K562 (cell line): Measurements from ENCODE around the gene TOMT. TPM values are rescaled to one million over a fixed set of nuclear protein-coding genes. Genes with fewer than 3 reads are reported as not detected.
A peak's percentile ranks its signal among the peaks of the same experiment; 100 is the strongest.

Experiments
- ATAC-seq: fragments of 200-7000 bp; cut with Tn5 transposase; 3 replicates; pipeline ENCODE4 v1.9.1; 2020; ENCODE audit warnings: moderate library complexity
- BruUV-seq: library from RNA; stranded (reverse); fragments of 400-500 nt; replicated peaks from 2 replicates; lab custom pipeline; 2021; lab: Mats Ljungman, UMichigan
- CTCF ChIA-PET: fragments of 300-600 bp; formaldehyde crosslinking; extraction: SDS; loops from one replicate; lab custom pipeline; 2021; ENCODE audit warnings: low intra/inter-chr PET ratio; lab: Yijun Ruan, JAX
- POLR2A ChIA-PET: fragments of 300-600, 350-650 bp; sonication (Branson Sonifier 250); formaldehyde crosslinking; extraction: SDS; loops from one replicate; lab custom pipeline; 2021; ENCODE audit warnings: antibody characterized with exemption, inconsistent platforms; lab: Yijun Ruan, JAX
- DNase-seq, 4 experiments: peaks; one replicate each; pipeline versions ENCODE4 v3.0.0 to v3.0.0-alpha.2; 2011 to 2018; ENCODE audit warnings: low spot score in 3 of 4, mixed read lengths in 3 of 4; ENCODE audit errors: extremely low read depth in 1 of 4
- FAIRE-seq: peaks from 2 replicates; lab custom pipeline; 2011; peaks lifted over from hg19 to GRCh38; lab: Jason Lieb, UNC
- H2AFZ ChIP-seq: 2 replicates; pipeline ENCODE4 v1.6.0; 2011; ENCODE audit warnings: low read depth, low read length, control low read depth, inconsistent platforms
- H3K27ac ChIP-seq: fragments of 200-600 bp; 3 replicates; pipeline ENCODE4 v1.8.0; 2011; ENCODE audit warnings: low read depth, mild to moderate bottlenecking, control low read depth, inconsistent platforms, low read length, moderate library complexity, mixed read lengths; ENCODE audit errors: extremely low read depth
- H3K27me3 ChIP-seq, 2 experiments: fragments of 300-600 bp in 1 of 2; 2 replicates in 1 of 2; 3 replicates in 1 of 2; pipeline versions ENCODE4 v1.6.0 to v1.8.0; 2011; ENCODE audit warnings: inconsistent platforms in 2 of 2, low read length in 2 of 2, mild to moderate bottlenecking in 1 of 2, mixed read lengths in 1 of 2, moderate library complexity in 1 of 2; ENCODE audit not compliant: control insufficient read depth in 2 of 2, insufficient read depth in 2 of 2
- H3K36me3 ChIP-seq: fragments of 300-600 bp; 3 replicates; pipeline ENCODE4 v1.8.0; 2011; ENCODE audit warnings: mild to moderate bottlenecking, low read length, inconsistent platforms; ENCODE audit not compliant: control insufficient read depth, insufficient read depth
- H3K4me1 ChIP-seq, 2 experiments: fragments of 200-600 bp in 1 of 2; replicated peaks in 1 of 2; 2 replicates in 1 of 2; 3 replicates in 1 of 2; pipeline versions ENCODE4 v1.5.1 to v1.8.0; 2011; ENCODE audit warnings: inconsistent platforms in 2 of 2, low read length in 2 of 2, mild to moderate bottlenecking in 1 of 2, mixed read lengths in 1 of 2, moderate library complexity in 1 of 2; ENCODE audit not compliant: control insufficient read depth in 2 of 2, insufficient read depth in 2 of 2
- H3K4me2 ChIP-seq: 2 replicates; pipeline ENCODE4 v1.6.1; 2011; ENCODE audit warnings: low read length, control low read depth, inconsistent platforms, mixed read lengths; ENCODE audit not compliant: insufficient read depth
- H3K4me3 ChIP-seq: fragments of 200-600 bp; sonication (generic), shearing (Covaris generic); 2 replicates; pipeline ENCODE4 v1.5.1; 2016; ENCODE audit warnings: control low read depth, inconsistent platforms
- H3K79me2 ChIP-seq: fragments of 200-600 bp; 3 replicates; pipeline ENCODE4 v1.8.0; 2011; ENCODE audit warnings: low read length, inconsistent platforms; ENCODE audit not compliant: control insufficient read depth, insufficient read depth
- H3K9ac ChIP-seq, 2 experiments: 2 replicates each; pipeline versions ENCODE4 v1.6.0 to v1.6.1; 2011; ENCODE audit warnings: low read depth in 2 of 2, low read length in 2 of 2, control low read depth in 1 of 2, inconsistent platforms in 1 of 2, mild to moderate bottlenecking in 1 of 2, mixed read lengths in 1 of 2; ENCODE audit not compliant: insufficient read depth in 1 of 2
- H3K9me1 ChIP-seq: one replicate; pipeline ENCODE4 v1.6.0; 2011; ENCODE audit warnings: inconsistent platforms, mild to moderate bottlenecking, low read length, moderate library complexity; ENCODE audit not compliant: control insufficient read depth, insufficient read depth
- H3K9me3 ChIP-seq: replicated peaks from 2 replicates; pipeline ENCODE4 v1.5.1; 2011; ENCODE audit warnings: low read depth, low read length, inconsistent platforms; ENCODE audit not compliant: control insufficient read depth, insufficient read depth
- H4K20me1 ChIP-seq: replicated peaks from 2 replicates; pipeline ENCODE4 v1.6.1; 2011; ENCODE audit warnings: low read length, inconsistent platforms, mixed read lengths; ENCODE audit not compliant: control insufficient read depth, insufficient read depth
- MAZ ChIP-seq, 2 experiments: fragments of 450-650 bp in 1 of 2; sonication (generic) in 1 of 2; formaldehyde crosslinking; IDR thresholded peaks in 1 of 2; conservative IDR thresholded peaks in 1 of 2; 2 replicates each; pipeline versions ENCODE4 v1.4.0 to v1.5.0; 2020; ENCODE audit warnings: mild to moderate bottlenecking in 1 of 2, missing genetic modification reagents in 1 of 2
- MTA2 ChIP-seq: fragments of 450-650 bp; IDR thresholded peaks from 2 replicates; pipeline ENCODE4 v1.6.1; 2016; ENCODE audit warnings: low read depth
- NCOA1 ChIP-seq: fragments of 450-650 bp; IDR thresholded peaks from 2 replicates; pipeline ENCODE4 v1.6.1; 2016; ENCODE audit warnings: low read depth
- NFIC ChIP-seq: fragments of 450-650 bp; IDR thresholded peaks from 2 replicates; pipeline ENCODE4 v1.6.1; 2017; ENCODE audit warnings: mild to moderate bottlenecking, inconsistent platforms
- PHF21A ChIP-seq: fragments of 450-650 bp; IDR thresholded peaks from 2 replicates; pipeline ENCODE4 v1.6.1; 2017; ENCODE audit warnings: low read depth, borderline replicate concordance
- SP1 ChIP-seq: sonication (generic); formaldehyde crosslinking; IDR thresholded peaks from 2 replicates; pipeline ENCODE4 v1.8.1; 2022; ENCODE audit warnings: mild to moderate bottlenecking, missing genetic modification reagents
- TEAD2 ChIP-seq: fragments of 450-650 bp; IDR thresholded peaks from 2 replicates; pipeline ENCODE4 v1.6.1; 2016; ENCODE audit warnings: missing genetic modification characterization, control low read depth, missing compliant biosample characterization
- ZBTB1 ChIP-seq: sonication (generic); formaldehyde crosslinking; IDR thresholded peaks from 2 replicates; pipeline ENCODE4 v1.8.1; 2023; ENCODE audit warnings: missing genetic modification reagents, low read depth, mild to moderate bottlenecking, borderline replicate concordance
- ZNF444 ChIP-seq: fragments of 250-450 bp; sonication (Bioruptor Pico); IDR thresholded peaks from 2 replicates; pipeline ENCODE4 v1.4.0; 2020; ENCODE audit warnings: mild to moderate bottlenecking, moderate library complexity
- WGBS: fragments of 100-300 bp; shearing (Covaris generic); methylation state at CpG from one replicate; pipeline ENCODE4 v1.1.6; 2016; ENCODE audit warnings: low coverage, mixed read lengths; ENCODE audit not compliant: insufficient coverage; ENCODE audit errors: missing lambda C conversion rate; 5-methylcytosine and 5-hydroxymethylcytosine counted together
- in situ Hi-C: fragments of 300-500 bp; cut with MboI; formaldehyde crosslinking; loops from 4 replicates; pipeline ENCODE4 v1.15.0; 2018; ENCODE audit warnings: inconsistent platforms, mixed read lengths
- intact Hi-C: fragments of 100-400 bp; cut with micrococcal nuclease; formaldehyde crosslinking; loops from 2 replicates; pipeline ENCODE4 v1.14.2; 2022
- polyA plus RNA-seq, 8 experiments: library from polyadenylated mRNA; depleted of rRNA in 4 of 8; stranded (reverse) in 5 of 8; unstranded in 3 of 8; fragments of >200 nt; fragmentation: Nextera tagmentation in 2 of 8; fragmentation: Illumina TruSeq in 1 of 8; extraction: Ambion mirVana in 2 of 8; extraction: Trizol in 1 of 8; gene quantifications; 2 replicates each; pipeline versions ENCODE4 v1.2.1 to v1.2.3, GENCODE V29; 2011 to 2014; ENCODE audit warnings: inconsistent platforms in 1 of 8, missing spikeins in 1 of 8
- total RNA-seq, 7 experiments: library from RNA; depleted of rRNA in 6 of 7; stranded (reverse); fragments of >200 nt in 6 of 7; fragmentation: Illumina TruSeq in 2 of 7; extraction: Trizol in 2 of 7; gene quantifications; 2 replicates each; pipeline versions ENCODE4 v1.2.1 to v1.2.3, GENCODE V29; 2011 to 2021; ENCODE audit warnings: low replicate concordance in 1 of 7
- TF ChIP-seq, protein P1 (sequence below), 2 experiments: fragments of 450-650 bp in 1 of 2; sonication (generic) in 1 of 2; formaldehyde crosslinking; conservative IDR thresholded peaks; 2 replicates each; pipeline versions ENCODE4 v1.4.0 to v1.8.1; 2020 to 2022; ENCODE audit warnings: mild to moderate bottlenecking in 1 of 2, missing genetic modification reagents in 1 of 2

Gene TOMT
- total and polyA plus RNA-seq, 9 of the 15 experiments (the other 6 are each of a cell fraction or from before 2014, with no cell fraction given) = not detected

DNA sequence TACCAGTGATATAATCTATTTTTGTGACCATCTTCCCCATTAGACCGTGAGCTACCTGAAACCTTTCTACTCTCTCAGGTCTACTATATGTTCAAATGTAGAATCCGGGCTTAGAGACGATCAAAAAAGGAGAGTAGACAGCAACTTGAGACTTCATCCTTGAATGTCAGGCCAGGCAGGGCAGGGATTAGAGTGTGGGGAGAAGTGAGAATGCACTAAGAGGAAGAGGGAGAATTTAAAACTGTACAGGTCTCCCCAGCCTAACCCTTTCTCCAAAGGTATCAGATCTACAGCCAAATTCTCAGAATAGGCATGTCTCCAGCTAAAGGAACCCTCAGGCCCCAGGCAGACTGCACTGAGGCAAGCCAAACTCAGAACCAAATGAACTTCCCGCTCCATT, 3.6 kb upstream of the TOMT start:
- in situ Hi-C loops (no loop called here), intact Hi-C loops (loop anchor here (5.0 kb wide), 1 partner anchor 330 kb away; the partner anchor contains the start of gene CLPB)
- FAIRE-seq = no peak
- H2AFZ ChIP-seq = no peak overlapping the region
- peak overlapping the region; percentile 95 for H3K4me2 ChIP-seq
- 0% methylated on average over 4 of the region's 4 CpGs for WGBS
- DNase-seq = peak in 1 of 4 experiments; percentile 14
- peak overlapping the region; percentile 77 for H3K4me3 ChIP-seq
- BruUV-seq = TSS peak; percentile 62
- H3K4me1 ChIP-seq = peaks cover 14 to 39% of the 10 kb centered on the region in 2 experiments
- peaks cover 43% of the 10 kb centered on the region for H3K79me2 ChIP-seq
- no peaks in the 10 kb centered on the region for H3K27me3 ChIP-seq
- H3K36me3 ChIP-seq = peaks cover 50% of the 10 kb centered on the region
- no peaks in the 10 kb centered on the region for H3K9me1 ChIP-seq
- TF ChIP-seq PHF21A = no peak
- TF ChIP-seq NCOA1 = no peak
- TF ChIP-seq MTA2 = no peak
- no peak for TF ChIP-seq NFIC
- no peak for TF ChIP-seq ZNF444 (CRISPR knock-in tag)
- TF ChIP-seq, protein P1, sequence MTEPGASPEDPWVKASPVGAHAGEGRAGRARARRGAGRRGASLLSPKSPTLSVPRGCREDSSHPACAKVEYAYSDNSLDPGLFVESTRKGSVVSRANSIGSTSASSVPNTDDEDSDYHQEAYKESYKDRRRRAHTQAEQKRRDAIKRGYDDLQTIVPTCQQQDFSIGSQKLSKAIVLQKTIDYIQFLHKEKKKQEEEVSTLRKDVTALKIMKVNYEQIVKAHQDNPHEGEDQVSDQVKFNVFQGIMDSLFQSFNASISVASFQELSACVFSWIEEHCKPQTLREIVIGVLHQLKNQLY (CRISPR knock-in tag; conservative IDR thresholded peaks at IDR 0.05) = no peak
- TF ChIP-seq MAZ (CRISPR knock-in tag; conservative IDR thresholded peaks at IDR 0.05 in 1 of 2, IDR thresholded peaks at IDR 0.05 in 1 of 2) = no peak
- TF ChIP-seq ZBTB1 (CRISPR knock-in tag) = peak; percentile 25; the same call in 1 of the 2 replicates
- peak; percentile 46; the same call in 1 of the 2 replicates for TF ChIP-seq SP1
- no peak for TF ChIP-seq TEAD2 (tag)
- TF ChIP-seq, all 486 proteins: peak for 2
- no peak; the same call in 2 of the 3 replicates for ATAC-seq
- ChIA-PET CTCF (no interaction called here), POLR2A (interaction anchor here (0.7 to 3.4 kb wide), 7 partner anchors 9 to 209 kb away, joined by 3 to 21 read pairs (median 13); partner anchors contain the start of gene ANAPC15)
- H3K27ac ChIP-seq = peak overlapping the region; percentile 95
- H3K9me3 ChIP-seq = no peaks in the 10 kb centered on the region
- H4K20me1 ChIP-seq = no peaks in the 10 kb centered on the region
- peak overlapping the region; percentile 96 to 98 for H3K9ac ChIP-seq
